WERI-Rb-1 (cell line): ENCODE data around the gene TRMT2A.

Source experiments
- DNase-seq: peaks from one replicate; pipeline ENCODE4 v3.0.0-alpha.2; 2020
- H3K27ac ChIP-seq: fragments of 250-450 bp; sonication (Bioruptor Pico); 2 replicates; pipeline ENCODE4 v1.5.1; 2020; ENCODE audit warnings: mild to moderate bottlenecking, moderate library complexity
- H3K27me3 ChIP-seq: fragments of 250-450 bp; sonication (Bioruptor Pico); 2 replicates; pipeline ENCODE4 v1.5.1; 2021; ENCODE audit warnings: mild to moderate bottlenecking, low read depth, moderate library complexity; ENCODE audit not compliant: insufficient read depth, severe bottlenecking
- H3K36me3 ChIP-seq: fragments of 250-450 bp; sonication (Bioruptor Pico); 2 replicates; pipeline ENCODE4 v1.5.1; 2020; ENCODE audit warnings: mild to moderate bottlenecking, moderate library complexity
- H3K4me3 ChIP-seq: 2 replicates; pipeline ENCODE4 v1.5.1; 2011; ENCODE audit warnings: low read depth, mild to moderate bottlenecking, control low read depth, low read length
- H3K9me3 ChIP-seq: fragments of 250-450 bp; sonication (Bioruptor Pico); 2 replicates; pipeline ENCODE4 v1.5.1; 2021; ENCODE audit warnings: mild to moderate bottlenecking, moderate library complexity; ENCODE audit not compliant: severe bottlenecking
- CTCF ChIP-seq: IDR thresholded peaks from 2 replicates; pipeline ENCODE4 v1.5.1; 2011; ENCODE audit warnings: low read depth, mild to moderate bottlenecking, control low read depth, inconsistent platforms, low read length

TRMT2A gene

GRCh38 chr22:20138417-20138738 lies 21.4 kb upstream of the TRMT2A start:
- DNase-seq: no peak
- TF ChIP-seq CTCF: no peak

GRCh38 chr22:20137671-20138416 lies 20.8 kb upstream of the TRMT2A start:
- H3K27ac ChIP-seq: no peak overlapping the region
- H3K36me3 ChIP-seq: no peaks in the 10 kb centered on the region; the same call in 1 of the 2 replicates
- no peaks in the 10 kb centered on the region for H3K27me3 ChIP-seq
- DNase-seq: no peak
- no peaks in the 10 kb centered on the region for H3K9me3 ChIP-seq
- H3K4me3 ChIP-seq: no peak overlapping the region
- no peak for TF ChIP-seq CTCF

More at GRCh38 chr22:20138417-20138738, 21.4 kb upstream of the TRMT2A start:
- no peak overlapping the region for H3K27ac ChIP-seq
- H3K36me3 ChIP-seq: no peaks in the 10 kb centered on the region; the same call in 1 of the 2 replicates
- H3K27me3 ChIP-seq: no peaks in the 10 kb centered on the region
- no peaks in the 10 kb centered on the region for H3K9me3 ChIP-seq
- no peak overlapping the region for H3K4me3 ChIP-seq

- H3K27ac ChIP-seq: no peak overlapping the region
Observed at GRCh38 chr22:20137113-20137512, 20.1 kb upstream of the TRMT2A start.

GRCh38 chr22:20136603-20136873 lies 19.5 kb upstream of the TRMT2A start:
- no peak for DNase-seq
- TF ChIP-seq CTCF: no peak
- no peaks in the 10 kb centered on the region for H3K9me3 ChIP-seq
- H3K27ac ChIP-seq: no peak overlapping the region
- no peaks in the 10 kb centered on the region for H3K27me3 ChIP-seq
- H3K4me3 ChIP-seq: no peak overlapping the region
- no peaks in the 10 kb centered on the region; the same call in 1 of the 2 replicates for H3K36me3 ChIP-seq

More at GRCh38 chr22:20137113-20137512, 20.1 kb upstream of the TRMT2A start:
- no peaks in the 10 kb centered on the region for H3K9me3 ChIP-seq
- DNase-seq: no peak
- TF ChIP-seq CTCF: no peak
- no peaks in the 10 kb centered on the region for H3K27me3 ChIP-seq
- no peak overlapping the region for H3K4me3 ChIP-seq
- no peaks in the 10 kb centered on the region; the same call in 1 of the 2 replicates for H3K36me3 ChIP-seq

GRCh38 chr22:20135806-20136602 lies 19.0 kb upstream of the TRMT2A start:
- Histone ChIP-seq H3K27me3 (no peaks in the 10 kb centered on the region), H3K9me3 (no peaks in the 10 kb centered on the region), H3K27ac (no peak overlapping the region), H3K4me3 (no peak overlapping the region), H3K36me3 (no peaks in the 10 kb centered on the region; the same call in 1 of the 2 replicates)
- no peak for DNase-seq
- no peak for TF ChIP-seq CTCF
